ENCODE results near the gene BMP10.

The BMP10 gene

DNA sequence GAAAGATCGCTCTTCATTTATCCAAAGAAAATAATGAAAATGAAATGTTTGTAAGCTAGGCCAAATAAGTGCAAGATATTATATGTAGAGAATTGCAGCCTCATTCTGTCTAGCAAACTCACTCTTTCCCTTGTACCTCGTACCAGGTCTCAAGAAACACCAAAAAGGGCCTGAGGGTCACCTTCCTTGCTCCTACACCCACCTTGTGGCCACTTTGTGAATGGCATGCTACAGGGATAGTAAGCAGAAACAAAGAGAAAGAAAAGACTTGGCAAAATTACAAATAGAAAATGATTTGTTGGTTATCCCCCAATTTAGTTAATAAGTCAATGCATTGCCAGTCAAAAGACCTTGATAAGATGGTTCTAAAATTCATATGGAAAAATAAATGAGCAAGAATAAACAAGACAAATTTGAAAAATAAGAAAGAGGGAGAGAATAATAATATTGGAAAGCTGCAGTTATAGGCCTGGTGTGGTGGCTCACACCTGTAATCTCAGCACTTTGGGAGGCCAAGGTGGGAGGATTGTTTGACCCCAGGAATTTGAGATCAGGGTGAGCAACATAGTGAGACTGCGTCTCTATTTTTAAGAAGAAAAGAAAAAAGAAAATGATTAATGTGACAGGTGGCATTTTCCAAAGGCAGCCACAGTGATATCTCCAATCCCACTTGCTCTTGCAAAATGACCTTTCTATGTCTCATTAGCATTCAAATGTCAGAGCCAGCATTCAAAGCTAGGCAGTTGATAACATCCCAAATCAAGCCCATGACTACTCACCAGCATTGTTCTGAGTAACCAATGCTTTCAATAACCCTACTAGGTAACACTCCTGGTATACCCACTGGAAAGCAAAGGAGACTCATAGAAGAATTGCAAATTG lies 38.8 kb upstream of the BMP10 start:
- Histone ChIP-seq H3K36me3 (replicated peaks) (no peaks in the 10 kb centered on the region), H3K4me3 (ENCODE audit: low read depth, low read length) (no peak overlapping the region), H3K27me3 (replicated peaks) (no peaks in the 10 kb centered on the region), H3K27ac (no peak overlapping the region)
- DNase-seq = peak; percentile 71
- in situ Hi-C loops (cut with HindIII; ENCODE audit: low pct_ligation_motif_present, low sequenced_read_pairs) = no loop called here
- TF ChIP-seq, protein P1, sequence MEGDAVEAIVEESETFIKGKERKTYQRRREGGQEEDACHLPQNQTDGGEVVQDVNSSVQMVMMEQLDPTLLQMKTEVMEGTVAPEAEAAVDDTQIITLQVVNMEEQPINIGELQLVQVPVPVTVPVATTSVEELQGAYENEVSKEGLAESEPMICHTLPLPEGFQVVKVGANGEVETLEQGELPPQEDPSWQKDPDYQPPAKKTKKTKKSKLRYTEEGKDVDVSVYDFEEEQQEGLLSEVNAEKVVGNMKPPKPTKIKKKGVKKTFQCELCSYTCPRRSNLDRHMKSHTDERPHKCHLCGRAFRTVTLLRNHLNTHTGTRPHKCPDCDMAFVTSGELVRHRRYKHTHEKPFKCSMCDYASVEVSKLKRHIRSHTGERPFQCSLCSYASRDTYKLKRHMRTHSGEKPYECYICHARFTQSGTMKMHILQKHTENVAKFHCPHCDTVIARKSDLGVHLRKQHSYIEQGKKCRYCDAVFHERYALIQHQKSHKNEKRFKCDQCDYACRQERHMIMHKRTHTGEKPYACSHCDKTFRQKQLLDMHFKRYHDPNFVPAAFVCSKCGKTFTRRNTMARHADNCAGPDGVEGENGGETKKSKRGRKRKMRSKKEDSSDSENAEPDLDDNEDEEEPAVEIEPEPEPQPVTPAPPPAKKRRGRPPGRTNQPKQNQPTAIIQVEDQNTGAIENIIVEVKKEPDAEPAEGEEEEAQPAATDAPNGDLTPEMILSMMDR (IDR thresholded peaks at IDR 0.05; ENCODE audit: low read depth, low read length, missing control alignments) = peak; percentile 91

- TF ChIP-seq, protein P1 (IDR thresholded peaks at IDR 0.05; ENCODE audit: low read depth, low read length, missing control alignments) = no peak
- Histone ChIP-seq H3K27ac (no peak overlapping the region), H3K4me3 (ENCODE audit: low read depth, low read length) (no peak overlapping the region), H3K36me3 (replicated peaks) (no peaks in the 10 kb centered on the region), H3K27me3 (replicated peaks) (no peaks in the 10 kb centered on the region)
- DNase-seq = peak; percentile 33
- in situ Hi-C loops (cut with HindIII; ENCODE audit: low pct_ligation_motif_present, low sequenced_read_pairs) = no loop called here
Observed at GRCh38 chr2:68908392-68908970, 37.3 kb upstream of the BMP10 start.

GRCh38 chr2:68907920-68908253 lies 36.7 kb upstream of the BMP10 start:
- DNase-seq = no peak
- Histone ChIP-seq H3K27me3 (replicated peaks) (no peaks in the 10 kb centered on the region), H3K36me3 (replicated peaks) (no peaks in the 10 kb centered on the region), H3K4me3 (ENCODE audit: low read depth, low read length) (no peak overlapping the region), H3K27ac (no peak overlapping the region)
- in situ Hi-C loops (cut with HindIII; ENCODE audit: low pct_ligation_motif_present, low sequenced_read_pairs) = no loop called here
- TF ChIP-seq, protein P1 (IDR thresholded peaks at IDR 0.05; ENCODE audit: low read depth, low read length, missing control alignments) = no peak

- TF ChIP-seq, protein P1 (IDR thresholded peaks at IDR 0.05; ENCODE audit: low read depth, low read length, missing control alignments) = no peak
- in situ Hi-C loops (cut with HindIII; ENCODE audit: low pct_ligation_motif_present, low sequenced_read_pairs) = no loop called here
- Histone ChIP-seq H3K4me3 (ENCODE audit: low read depth, low read length) (no peak overlapping the region), H3K27ac (no peak overlapping the region), H3K36me3 (replicated peaks) (no peaks in the 10 kb centered on the region), H3K27me3 (replicated peaks) (no peaks in the 10 kb centered on the region)
- no peak for DNase-seq
Observed at GRCh38 chr2:68907232-68907919, 36.2 kb upstream of the BMP10 start.

GRCh38 chr2:68906716-68907115 lies 35.5 kb upstream of the BMP10 start:
- Histone ChIP-seq H3K36me3 (replicated peaks) (no peaks in the 10 kb centered on the region), H3K4me3 (ENCODE audit: low read depth, low read length) (no peak overlapping the region), H3K27ac (no peak overlapping the region), H3K27me3 (replicated peaks) (no peaks in the 10 kb centered on the region)
- no peak for DNase-seq
- in situ Hi-C loops (cut with HindIII; ENCODE audit: low pct_ligation_motif_present, low sequenced_read_pairs) = no loop called here
- TF ChIP-seq, protein P1 (IDR thresholded peaks at IDR 0.05; ENCODE audit: low read depth, low read length, missing control alignments) = no peak

Data from brain microvascular endothelial cell (primary cell).